ENCODE results near the gene KRTAP12-3. TPM values are rescaled to one million over a fixed set of nuclear protein-coding genes. Genes with fewer than 3 reads are reported as not detected.

KRTAP12-3 gene
- total RNA-seq, 2 donors from 2014 or later = not detected

- H3K4me1 ChIP-seq = no peaks in the 10 kb centered on the region
- no peak for TF ChIP-seq CTCF (IDR thresholded peaks at IDR 0.05)
- intact Hi-C loops (cut with DNase I) = no loop called here
- H3K4me3 ChIP-seq = no peak overlapping the region
- no peak for DNase-seq
- H3K9ac ChIP-seq (ENCODE audit: low read depth in 2 of 2, low read length in 2 of 2) = no peak overlapping the region
- no peaks in the 10 kb centered on the region for H3K27me3 ChIP-seq
- no peak overlapping the region for H3K27ac ChIP-seq
- no peaks in the 10 kb centered on the region for H3K36me3 ChIP-seq
- H3K9me3 ChIP-seq = no peaks in the 10 kb centered on the region
Observed at GRCh38 chr21:44612669-44613229, 45.0 kb upstream of the KRTAP12-3 start.

GRCh38 chr21:44613386-44614155 lies 44.2 kb upstream of the KRTAP12-3 start:
- DNase-seq = no peak
- H3K27ac ChIP-seq = no peak overlapping the region
- H3K27me3 ChIP-seq = no peaks in the 10 kb centered on the region
- no peaks in the 10 kb centered on the region for H3K9me3 ChIP-seq
- no peaks in the 10 kb centered on the region for H3K36me3 ChIP-seq
- no peak for TF ChIP-seq CTCF (IDR thresholded peaks at IDR 0.05)
- H3K4me3 ChIP-seq = no peak overlapping the region
- no peak overlapping the region for H3K9ac ChIP-seq (ENCODE audit: low read depth in 2 of 2, low read length in 2 of 2)
- no peaks in the 10 kb centered on the region for H3K4me1 ChIP-seq
- intact Hi-C loops (cut with DNase I) = no loop called here

- Histone ChIP-seq H3K27me3 (no peaks in the 10 kb centered on the region), H3K4me1 (no peaks in the 10 kb centered on the region), H3K9me3 (no peaks in the 10 kb centered on the region), H3K9ac (ENCODE audit: low read depth in 2 of 2, low read length in 2 of 2) (no peak overlapping the region), H3K27ac (no peak overlapping the region), H3K36me3 (no peaks in the 10 kb centered on the region), H3K4me3 (no peak overlapping the region)
- no peak for DNase-seq
- intact Hi-C loops (cut with DNase I) = no loop called here
- TF ChIP-seq CTCF (IDR thresholded peaks at IDR 0.05) = no peak
Observed at GRCh38 chr21:44614161-44614631, 43.5 kb upstream of the KRTAP12-3 start.

GRCh38 chr21:44614961-44615391 lies 42.8 kb upstream of the KRTAP12-3 start:
- no peaks in the 10 kb centered on the region for H3K36me3 ChIP-seq
- H3K27ac ChIP-seq = no peak overlapping the region
- no peaks in the 10 kb centered on the region for H3K9me3 ChIP-seq
- DNase-seq = no peak
- H3K4me1 ChIP-seq = no peaks in the 10 kb centered on the region
- no peak overlapping the region for H3K4me3 ChIP-seq
- no peak overlapping the region for H3K9ac ChIP-seq (ENCODE audit: low read depth in 2 of 2, low read length in 2 of 2)
- no peak for TF ChIP-seq CTCF (IDR thresholded peaks at IDR 0.05)
- intact Hi-C loops (cut with DNase I) = no loop called here
- H3K27me3 ChIP-seq = no peaks in the 10 kb centered on the region

GRCh38 chr21:44615466-44615865 lies 42.3 kb upstream of the KRTAP12-3 start:
- H3K27ac ChIP-seq = no peak overlapping the region
- H3K9ac ChIP-seq (ENCODE audit: low read depth in 2 of 2, low read length in 2 of 2) = no peak overlapping the region
- no peaks in the 10 kb centered on the region for H3K36me3 ChIP-seq
- TF ChIP-seq CTCF (IDR thresholded peaks at IDR 0.05) = no peak
- no peak overlapping the region for H3K4me3 ChIP-seq
- no peaks in the 10 kb centered on the region for H3K4me1 ChIP-seq
- intact Hi-C loops (cut with DNase I) = no loop called here
- H3K27me3 ChIP-seq = no peaks in the 10 kb centered on the region
- no peaks in the 10 kb centered on the region for H3K9me3 ChIP-seq
- DNase-seq = no peak
